Pulmonary artery endothelial cell (primary cell): Measurements from ENCODE around the gene CSF2RB. TPM values are rescaled to one million over a fixed set of nuclear protein-coding genes. Genes with fewer than 3 reads are reported as not detected.

Experiments
- DNase-seq: peaks from one replicate; pipeline ENCODE4 v3.0.0-alpha.2; 2011; ENCODE audit warnings: low read depth, low spot score
- total RNA-seq: library from RNA; depleted of rRNA; stranded (reverse); fragments of >200 nt; gene quantifications from 2 replicates; pipeline ENCODE4 v1.2.3, GENCODE V29; 2014

The CSF2RB gene
- total RNA-seq, 1 donor from 2014 or later: 12.1 TPM

DNA sequence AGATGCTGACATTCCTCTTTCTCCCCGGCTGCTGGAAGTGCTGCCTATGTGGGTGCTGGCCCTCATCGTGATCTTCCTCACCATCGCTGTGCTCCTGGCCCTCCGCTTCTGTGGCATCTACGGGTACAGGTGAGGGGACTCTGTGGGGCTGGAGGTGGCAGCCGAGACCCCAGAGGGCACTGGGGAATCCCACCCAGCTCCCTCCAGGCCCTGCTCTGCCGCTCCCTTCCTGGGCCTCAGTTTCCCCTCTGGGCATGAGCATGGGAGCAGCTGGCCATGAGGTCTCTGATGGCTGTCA is 21.8 kb downstream of the CSF2RB start:
- DNase-seq: no peak

DNA sequence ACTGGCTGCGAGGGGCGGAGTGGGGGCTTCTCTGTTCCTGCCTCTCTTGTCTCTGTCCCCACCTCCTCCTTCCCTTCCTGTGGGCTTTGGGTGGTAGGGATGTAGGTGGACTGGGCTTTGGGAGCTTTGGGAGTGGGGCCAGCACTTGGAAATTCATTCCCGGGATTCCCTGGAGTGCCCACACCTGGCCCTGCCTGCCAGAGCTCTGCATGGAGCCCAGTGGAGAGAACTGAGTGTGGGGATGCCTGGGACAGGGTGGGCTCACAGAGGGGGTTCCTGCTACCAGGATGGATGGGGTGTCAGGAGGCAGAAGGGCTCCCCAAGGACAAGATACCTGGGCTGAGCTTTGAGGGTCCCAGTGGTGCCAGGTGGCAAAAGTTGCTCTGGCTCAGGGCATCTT is 22.3 kb downstream of the CSF2RB start:
- DNase-seq: no peak

DNA sequence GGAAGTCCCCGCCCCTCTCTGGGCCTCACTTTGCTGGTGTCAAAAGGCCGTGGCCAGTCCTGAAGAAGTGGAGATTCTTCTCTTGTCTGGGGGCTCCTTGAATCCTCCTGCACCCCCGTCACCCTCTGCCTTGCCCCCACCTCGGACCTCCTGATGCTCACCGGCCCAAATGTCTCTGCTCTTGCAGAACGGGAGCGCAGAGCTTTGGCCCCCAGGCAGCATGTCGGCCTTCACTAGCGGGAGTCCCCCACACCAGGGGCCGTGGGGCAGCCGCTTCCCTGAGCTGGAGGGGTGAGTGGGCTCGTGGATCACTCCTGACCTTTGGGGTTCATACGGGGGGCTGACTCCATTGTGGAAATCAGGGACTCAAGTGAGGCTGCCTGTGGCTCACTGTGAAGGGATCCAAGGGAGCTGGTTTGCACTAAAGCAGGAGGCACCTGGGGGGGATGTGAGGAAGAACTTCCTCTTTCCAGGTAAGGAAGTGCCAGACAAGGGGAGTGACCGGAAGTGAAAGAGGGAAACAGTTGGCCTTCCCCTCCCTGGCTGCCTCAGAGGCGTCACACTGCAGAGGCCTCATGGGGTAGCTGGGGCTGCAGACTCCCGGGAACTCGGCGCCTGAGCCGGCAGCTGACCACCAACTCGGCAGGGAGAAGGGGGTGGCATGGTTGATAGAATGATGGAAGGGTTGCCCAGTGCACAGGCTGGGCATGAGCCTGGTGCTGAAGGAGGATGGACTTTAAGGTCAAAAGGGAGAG is 23.1 kb downstream of the CSF2RB start:
- DNase-seq: no peak

DNA sequence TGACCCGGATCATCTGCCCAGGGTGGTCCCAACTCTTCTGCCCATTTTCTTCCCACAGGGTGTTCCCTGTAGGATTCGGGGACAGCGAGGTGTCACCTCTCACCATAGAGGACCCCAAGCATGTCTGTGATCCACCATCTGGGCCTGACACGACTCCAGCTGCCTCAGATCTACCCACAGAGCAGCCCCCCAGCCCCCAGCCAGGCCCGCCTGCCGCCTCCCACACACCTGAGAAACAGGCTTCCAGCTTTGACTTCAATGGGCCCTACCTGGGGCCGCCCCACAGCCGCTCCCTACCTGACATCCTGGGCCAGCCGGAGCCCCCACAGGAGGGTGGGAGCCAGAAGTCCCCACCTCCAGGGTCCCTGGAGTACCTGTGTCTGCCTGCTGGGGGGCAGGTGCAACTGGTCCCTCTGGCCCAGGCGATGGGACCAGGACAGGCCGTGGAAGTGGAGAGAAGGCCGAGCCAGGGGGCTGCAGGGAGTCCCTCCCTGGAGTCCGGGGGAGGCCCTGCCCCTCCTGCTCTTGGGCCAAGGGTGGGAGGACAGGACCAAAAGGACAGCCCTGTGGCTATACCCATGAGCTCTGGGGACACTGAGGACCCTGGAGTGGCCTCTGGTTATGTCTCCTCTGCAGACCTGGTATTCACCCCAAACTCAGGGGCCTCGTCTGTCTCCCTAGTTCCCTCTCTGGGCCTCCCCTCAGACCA is 24.0 kb downstream of the CSF2RB start:
- no peak for DNase-seq

DNA sequence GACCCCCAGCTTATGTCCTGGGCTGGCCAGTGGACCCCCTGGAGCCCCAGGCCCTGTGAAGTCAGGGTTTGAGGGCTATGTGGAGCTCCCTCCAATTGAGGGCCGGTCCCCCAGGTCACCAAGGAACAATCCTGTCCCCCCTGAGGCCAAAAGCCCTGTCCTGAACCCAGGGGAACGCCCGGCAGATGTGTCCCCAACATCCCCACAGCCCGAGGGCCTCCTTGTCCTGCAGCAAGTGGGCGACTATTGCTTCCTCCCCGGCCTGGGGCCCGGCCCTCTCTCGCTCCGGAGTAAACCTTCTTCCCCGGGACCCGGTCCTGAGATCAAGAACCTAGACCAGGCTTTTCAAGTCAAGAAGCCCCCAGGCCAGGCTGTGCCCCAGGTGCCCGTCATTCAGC is 24.6 kb downstream of the CSF2RB start:
- DNase-seq: no peak

DNA sequence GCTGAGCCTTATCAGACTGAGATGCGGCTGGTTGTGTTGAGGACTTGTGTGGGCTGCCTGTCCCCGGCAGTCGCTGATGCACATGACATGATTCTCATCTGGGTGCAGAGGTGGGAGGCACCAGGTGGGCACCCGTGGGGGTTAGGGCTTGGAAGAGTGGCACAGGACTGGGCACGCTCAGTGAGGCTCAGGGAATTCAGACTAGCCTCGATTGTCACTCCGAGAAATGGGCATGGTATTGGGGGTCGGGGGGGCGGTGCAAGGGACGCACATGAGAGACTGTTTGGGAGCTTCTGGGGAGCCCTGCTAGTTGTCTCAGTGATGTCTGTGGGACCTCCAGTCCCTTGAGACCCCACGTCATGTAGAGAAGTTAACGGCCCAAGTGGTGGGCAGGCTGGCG is 25.5 kb downstream of the CSF2RB start:
- DNase-seq: no peak

DNA sequence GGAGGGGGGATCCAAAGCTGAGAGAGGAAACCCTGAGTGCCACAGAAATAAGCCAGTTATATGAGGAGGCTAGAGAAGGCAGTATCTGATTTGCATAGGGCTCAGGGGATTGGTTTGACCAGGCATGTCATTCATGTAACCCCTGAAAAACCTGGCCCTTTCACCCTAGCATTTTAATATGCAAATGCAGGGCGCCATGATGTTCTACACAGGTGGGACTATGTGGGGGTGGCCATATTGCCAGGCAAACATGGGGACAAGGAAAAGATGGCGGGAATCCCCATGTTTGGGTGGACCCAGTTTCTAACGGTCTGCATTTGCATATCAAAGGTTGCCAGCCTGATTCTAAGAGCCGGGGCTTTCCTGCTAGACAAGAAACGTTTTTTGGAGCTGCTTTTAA is 27.2 kb downstream of the CSF2RB start:
- no peak for DNase-seq

DNA sequence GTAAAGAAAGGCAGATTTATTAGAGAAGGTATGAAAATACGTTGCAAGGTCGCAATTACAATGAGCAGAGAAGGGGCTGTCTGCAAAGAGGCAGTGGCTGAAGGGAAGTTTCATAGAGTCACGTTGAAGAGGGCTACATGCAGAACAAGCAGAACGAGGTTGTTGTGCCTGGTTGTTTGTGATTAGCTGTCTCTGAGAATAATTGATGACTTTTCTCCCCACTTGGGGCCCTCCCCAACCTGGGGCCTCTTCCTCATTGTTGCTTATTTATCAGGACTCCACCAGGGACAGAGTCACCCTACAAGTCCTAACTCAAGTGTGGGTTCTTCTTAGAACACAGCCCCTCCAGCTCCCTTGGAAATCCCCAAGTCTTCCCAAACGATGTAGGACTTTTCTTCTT is 29.1 kb downstream of the CSF2RB start:
- DNase-seq: no peak

DNA sequence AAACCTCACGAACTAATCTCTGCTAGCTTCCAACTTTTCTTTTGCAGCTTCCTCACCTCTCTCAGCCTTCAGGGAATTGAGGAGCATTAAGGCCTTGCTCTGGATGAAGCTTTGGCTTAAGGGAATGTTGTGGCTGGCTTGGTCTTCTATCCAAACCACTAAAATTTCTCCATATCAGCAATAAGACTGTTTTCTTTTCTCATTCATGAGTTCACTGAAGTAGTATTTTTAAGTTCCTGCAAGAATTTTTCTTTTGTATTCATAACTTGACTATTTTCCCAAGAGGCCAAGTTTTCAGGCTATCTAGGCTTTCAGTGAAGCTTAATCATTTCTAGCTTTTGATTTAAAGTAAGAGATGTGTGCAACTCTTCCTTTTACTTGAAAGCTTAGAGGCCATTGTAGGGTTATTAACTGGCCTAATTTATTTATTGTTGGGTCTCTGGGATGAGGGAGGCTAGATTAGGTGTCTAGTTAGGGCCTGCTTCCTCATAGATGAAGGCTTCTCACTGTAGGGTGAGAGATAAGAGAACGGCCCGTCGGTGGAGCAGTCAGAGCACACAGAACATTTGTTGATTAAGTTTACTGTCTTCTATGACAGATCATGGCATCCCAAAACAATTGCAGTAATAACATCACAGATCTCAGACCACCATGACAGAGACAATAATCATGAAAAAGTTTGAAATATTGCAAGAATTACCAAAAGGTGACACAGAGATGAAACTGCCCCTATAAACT is 33.2 kb downstream of the CSF2RB start:
- DNase-seq: no peak

DNA sequence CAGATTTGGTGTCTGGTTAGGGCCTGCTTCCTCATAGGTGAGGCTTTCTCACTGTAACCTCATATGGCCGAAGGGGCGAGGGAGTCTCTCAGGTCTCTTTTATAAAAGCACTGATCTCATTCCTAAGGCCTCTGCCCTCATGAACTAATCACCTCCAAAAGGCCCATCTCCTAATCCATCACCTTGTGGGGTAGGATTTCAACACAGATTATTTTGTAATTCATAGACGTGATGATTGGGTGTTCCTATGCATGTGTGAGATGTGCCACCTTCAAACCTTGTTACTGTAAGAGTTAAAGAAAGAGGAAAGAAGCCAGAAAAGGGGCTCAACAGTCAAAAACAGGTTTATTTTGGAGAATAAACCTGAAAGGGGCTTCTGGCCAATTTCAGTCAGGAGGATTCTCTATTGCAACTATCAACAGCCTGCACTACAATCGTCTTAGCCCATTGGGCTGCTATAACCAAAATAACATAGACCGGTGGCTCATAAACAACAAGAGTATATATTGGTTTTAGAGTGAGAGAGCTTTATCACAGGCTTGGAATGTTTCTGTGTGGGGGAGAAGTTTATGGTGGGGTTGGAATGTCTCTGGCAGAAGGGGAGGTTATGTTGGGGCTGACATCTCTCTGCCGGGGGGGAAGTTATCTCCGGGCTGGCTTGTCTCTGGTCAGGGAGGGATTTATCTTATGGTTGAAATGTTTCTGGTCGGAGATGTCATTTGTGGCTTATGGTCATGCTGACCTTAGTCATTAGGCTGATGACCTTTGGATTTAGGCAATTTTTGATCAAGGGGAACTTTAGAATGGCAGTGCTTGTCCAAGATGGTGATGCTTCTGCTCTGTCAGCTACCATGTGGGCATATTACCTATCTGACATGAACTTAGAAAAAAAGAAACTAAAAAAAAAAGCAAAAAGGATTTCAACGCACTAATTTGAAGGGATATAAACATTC is 35.1 kb downstream of the CSF2RB start:
- DNase-seq: no peak

DNA sequence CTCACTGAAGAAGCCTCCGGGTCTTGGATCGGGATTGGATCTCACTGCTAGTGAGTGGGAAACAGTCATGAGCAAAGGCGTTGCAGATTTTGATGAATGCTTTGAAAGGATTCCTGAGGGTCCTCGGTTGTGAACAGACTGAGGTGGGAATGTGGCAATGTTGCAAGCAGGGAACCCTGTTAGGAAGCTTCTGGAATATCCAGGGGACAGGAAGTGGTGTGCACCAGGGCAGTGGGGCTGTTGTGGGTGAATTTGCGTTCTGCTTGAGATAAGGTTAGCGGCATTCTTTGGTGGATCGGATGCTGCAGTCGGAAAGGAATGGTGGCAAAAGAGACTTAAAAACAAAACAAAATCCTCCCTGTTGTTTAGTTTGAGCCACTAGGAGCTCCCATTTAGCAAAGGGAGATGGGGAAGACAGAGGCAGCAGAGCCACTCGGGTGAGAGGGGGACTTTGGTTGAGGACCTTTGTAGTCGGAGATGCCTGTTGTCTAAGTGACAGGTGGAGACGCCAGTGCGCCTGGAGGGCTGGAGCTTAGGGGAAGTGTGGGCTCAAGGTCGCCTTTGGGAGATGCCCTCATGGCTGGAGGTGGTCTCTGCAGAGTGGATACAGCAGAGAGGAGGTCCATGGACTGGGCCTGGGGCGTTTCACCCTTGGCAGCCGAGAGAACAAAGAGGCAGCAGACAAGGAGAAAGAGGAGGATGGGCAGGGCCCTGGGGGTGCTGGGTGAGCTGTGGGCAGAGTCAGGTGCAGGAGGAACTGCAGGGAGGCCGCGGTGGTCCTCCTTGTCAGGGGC is 37.6 kb downstream of the CSF2RB start:
- no peak for DNase-seq

DNA sequence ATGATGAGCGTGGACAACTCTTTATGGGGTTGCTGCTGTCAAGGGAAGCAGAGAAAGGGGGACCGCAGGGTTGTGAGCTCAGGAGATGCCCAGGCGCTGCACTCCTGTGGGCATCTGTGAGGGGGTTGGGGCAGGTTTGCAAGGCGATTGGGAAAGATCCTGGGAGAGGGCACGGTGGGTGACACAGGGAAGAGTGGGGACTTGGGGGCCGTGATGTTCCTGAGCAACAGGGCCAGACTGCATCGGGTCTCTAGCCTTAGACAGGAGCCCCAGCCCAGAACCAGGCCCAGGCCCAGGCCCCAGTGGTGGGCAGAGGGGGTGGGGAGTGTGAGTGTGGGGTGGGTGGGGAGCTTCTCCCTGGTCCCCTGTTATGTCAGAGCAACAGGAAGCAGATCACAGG is 38.3 kb downstream of the CSF2RB start:
- DNase-seq: no peak

DNA sequence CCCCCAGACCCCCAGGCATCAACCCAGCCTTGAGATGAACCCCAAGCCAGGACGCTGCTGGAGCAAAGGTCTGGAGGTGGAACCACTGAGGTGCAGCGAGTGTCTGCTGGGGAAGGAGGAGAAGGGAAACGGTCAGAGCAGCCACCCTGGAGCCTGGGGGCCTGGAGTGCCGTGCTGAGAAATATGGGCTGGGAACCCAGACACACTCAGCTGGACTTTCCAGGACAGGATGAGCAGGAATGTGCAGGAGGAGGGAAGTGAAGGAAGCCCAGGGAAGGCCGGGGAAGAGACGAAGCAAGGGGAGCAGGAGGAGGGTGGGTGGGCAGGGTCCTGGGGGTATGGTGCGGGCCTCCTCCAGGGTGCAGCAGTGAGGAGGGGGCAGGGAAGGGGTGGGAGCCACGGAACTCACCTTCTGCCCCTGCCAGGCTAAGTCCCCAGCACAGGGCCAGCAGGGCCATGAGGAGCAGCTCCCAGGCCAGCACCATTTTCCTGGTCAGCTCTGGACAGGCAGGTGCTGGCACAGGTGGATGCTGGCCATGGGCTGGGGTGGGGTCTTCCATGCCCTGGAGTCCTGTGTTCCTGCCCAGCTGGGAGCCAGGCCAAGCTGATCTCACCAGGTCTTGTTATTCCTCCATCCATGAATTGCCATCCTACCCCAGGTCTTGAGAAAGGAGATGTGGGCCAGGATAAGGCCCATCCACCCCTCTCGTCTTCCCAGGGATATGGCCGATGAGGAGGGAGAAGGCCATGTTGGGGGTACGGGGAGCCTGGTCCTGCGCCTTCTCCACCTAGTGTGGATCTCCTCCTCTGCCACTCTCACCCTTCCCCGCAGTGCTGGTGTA is 40.0 kb downstream of the CSF2RB start:
- no peak for DNase-seq

DNA sequence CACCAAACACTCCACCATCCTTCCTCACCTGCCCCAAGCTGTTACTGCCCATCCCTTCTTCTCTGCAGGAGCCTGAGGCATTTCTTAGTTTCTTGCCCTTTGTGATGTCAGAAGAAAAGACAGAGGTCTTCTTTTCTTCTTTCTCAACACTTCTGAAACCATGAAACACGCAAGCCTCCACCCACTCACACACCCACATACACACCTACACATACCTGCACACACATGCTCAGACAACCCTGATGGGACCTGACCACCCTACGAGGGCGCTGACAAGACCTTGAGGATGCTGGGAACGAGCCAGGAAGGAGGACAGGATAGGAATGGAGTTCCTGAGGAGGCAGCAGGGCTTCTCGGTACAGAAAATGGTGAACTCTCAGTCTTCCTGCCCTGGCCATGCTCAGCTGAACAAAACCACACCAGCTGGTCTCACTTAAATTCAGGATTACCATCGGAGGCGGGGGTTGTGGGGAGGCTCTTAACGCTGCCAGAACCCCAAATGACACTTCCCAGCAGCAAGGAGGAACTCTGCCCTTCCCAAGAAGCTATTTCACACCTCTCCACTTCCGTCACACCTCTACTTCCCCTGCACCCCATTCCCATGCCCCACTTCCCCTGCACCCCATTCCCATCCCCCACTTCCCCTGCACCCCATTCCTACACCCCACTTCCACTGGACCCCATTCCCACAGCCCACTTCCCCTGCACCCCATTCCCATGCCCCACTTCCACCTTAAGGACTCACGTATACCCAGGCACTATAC is 41.0 kb downstream of the CSF2RB start:
- no peak for DNase-seq

DNA sequence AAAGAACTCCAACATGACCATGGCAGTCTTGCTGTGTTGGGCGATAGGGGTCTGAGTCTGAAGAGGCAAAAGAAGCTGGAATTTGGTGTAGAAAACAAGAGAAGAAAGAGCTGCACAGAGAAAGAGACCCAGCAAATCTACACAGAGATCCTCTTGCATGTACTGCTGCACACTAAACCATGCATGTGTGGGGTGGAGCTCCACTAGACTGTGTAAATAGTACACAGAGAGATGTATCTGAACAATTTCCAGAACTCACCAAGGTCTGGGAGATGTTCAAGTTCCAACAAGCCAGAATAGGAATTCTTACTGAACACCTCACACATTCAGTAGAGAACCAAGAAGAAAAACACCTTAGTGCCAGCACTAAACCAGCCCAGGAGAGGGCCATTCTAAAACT is 42.3 kb downstream of the CSF2RB start:
- no peak for DNase-seq

DNA sequence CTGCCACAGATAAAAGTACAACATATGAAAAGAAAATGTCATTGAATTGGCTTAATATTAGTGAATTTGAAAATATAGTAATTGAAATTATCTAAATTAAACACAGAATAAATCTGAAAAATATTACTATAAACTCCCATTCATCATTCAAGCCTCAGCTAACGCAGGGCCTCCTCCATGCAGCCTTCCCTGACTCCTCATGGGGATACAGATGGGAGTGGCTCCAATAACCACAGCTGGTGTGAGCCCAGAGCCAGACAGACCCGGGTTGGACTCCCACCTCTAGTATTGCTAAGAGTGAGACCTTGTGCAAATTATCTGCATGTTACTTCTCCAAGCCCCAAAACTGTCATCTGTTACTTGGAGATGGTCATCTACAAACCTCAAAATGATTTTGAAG is 44.9 kb downstream of the CSF2RB start:
- no peak for DNase-seq

DNA sequence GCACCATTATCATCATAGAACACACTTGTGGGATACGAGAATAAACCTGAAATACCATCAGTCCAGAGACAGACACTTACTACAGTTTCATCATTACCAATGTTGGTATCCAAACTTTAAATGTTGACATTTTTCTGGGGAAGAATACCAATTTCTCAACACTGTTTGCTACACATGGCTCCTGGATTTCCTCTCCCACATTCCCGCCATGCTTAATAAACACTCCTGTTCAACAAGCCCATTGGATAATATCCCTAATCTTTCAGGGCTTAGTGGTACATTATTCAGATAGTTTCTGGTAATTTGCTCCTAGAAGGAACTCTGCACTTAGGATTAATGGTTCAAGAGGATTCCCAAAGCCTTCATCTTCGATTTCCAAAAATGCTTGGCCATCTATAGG is 48.2 kb downstream of the CSF2RB start:
- no peak for DNase-seq

DNA sequence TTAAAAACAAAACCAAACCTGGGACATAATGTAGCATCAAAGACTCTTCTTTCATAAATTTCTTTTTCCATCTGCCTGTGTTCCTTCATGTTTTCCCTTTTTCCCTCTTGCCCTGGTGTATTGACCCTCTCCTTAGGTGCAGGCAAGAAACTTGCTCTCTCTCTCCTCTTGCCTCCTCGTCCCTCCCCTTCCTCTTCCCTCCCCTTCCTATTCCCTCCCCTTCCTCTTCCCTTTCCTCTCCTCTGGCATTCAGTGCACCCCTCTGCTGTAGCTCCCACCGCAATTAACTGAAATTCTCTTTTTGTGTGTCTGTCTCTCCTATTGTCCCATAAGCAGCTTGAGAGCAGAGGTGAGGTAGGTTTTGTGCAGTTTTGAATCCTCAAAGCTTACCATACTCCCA is 49.9 kb downstream of the CSF2RB start:
- no peak for DNase-seq

DNA sequence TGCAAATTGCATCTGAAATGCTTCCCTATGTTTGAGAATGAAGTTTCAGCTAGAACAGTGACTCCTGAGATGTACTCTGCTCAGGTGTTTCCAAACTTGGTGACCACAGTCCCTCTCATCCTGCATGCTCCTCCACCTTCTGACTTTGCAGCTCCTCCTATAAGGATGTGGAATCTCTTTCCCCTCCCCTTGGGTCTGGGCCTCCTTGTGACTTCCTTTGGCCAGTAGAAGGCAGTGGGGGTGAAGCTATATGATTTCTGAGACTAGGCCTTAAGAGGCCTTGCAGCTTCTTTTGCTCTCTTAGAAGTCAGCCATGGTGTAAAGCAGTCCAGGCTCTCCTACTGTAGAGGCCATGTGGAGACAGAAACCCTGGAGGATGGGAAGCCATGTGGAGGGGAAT is 50.7 kb downstream of the CSF2RB start:
- DNase-seq: no peak
